GM18505 (cell line): Measurements from ENCODE around the gene TRPM7.
"Not testable (repeated sequence)": the region's sequence is repeated elsewhere in the genome, so short reads cannot be mapped to it uniquely, and the experiment has no call there.

Experiments used
- ATAC-seq: cut with Tn5 transposase; IDR thresholded peaks from one replicate; pipeline ENCODE4 v1.9.1; 2021; ENCODE audit not compliant: unreplicated experiment
- POLR2A ChIP-seq: IDR thresholded peaks from 4 replicates; pipeline ENCODE4 v1.6.1; 2011; ENCODE audit warnings: borderline replicate concordance; ENCODE audit not compliant: insufficient read depth, insufficient read length; ENCODE audit errors: extremely low read depth

The TRPM7 gene

GRCh38 chr15:50686469-50687301, at the start of gene TRPM7:
TSS of gene TRPM7 (minus strand) at chr15:50686797. CDS start at chr15:50686533, 264 bp downstream.
- ATAC-seq: peak; percentile 80

GRCh38 chr15:50735156-50735555, 48.6 kb upstream of the TRPM7 start:
- TF ChIP-seq POLR2A: no peak
- ATAC-seq: no peak

More at GRCh38 chr15:50686469-50687301, at the start of gene TRPM7:
- TF ChIP-seq POLR2A: peak; percentile 98

GRCh38 chr15:50726315-50726714, 39.7 kb upstream of the TRPM7 start:
- no peak for TF ChIP-seq POLR2A
- ATAC-seq: no peak

- no peak for TF ChIP-seq POLR2A
- no peak for ATAC-seq
Observed at GRCh38 chr15:50718700-50719125, 32.1 kb upstream of the TRPM7 start.

- no peak for ATAC-seq
- TF ChIP-seq POLR2A: no peak
Observed at GRCh38 chr15:50712018-50712417, 25.4 kb upstream of the TRPM7 start.

- TF ChIP-seq POLR2A: no peak
- no peak for ATAC-seq
Observed at GRCh38 chr15:50710585-50710984, 24.0 kb upstream of the TRPM7 start.

- TF ChIP-seq POLR2A: no peak
Observed at GRCh38 chr15:50707878-50708427, 21.4 kb upstream of the TRPM7 start.

GRCh38 chr15:50702762-50703334, 16.3 kb upstream of the TRPM7 start:
- no peak for TF ChIP-seq POLR2A
- no peak for ATAC-seq

More at GRCh38 chr15:50707878-50708427, 21.4 kb upstream of the TRPM7 start:
- no peak for ATAC-seq

- no peak for ATAC-seq
- TF ChIP-seq POLR2A: no peak
Observed at GRCh38 chr15:50698101-50698500, 11.5 kb upstream of the TRPM7 start.

- ATAC-seq: no peak
Observed at GRCh38 chr15:50697109-50697797, 10.7 kb upstream of the TRPM7 start.

GRCh38 chr15:50694634-50695165, 8.1 kb upstream of the TRPM7 start:
- not testable (repeated sequence) for ATAC-seq

More at GRCh38 chr15:50697109-50697797, 10.7 kb upstream of the TRPM7 start:
- TF ChIP-seq POLR2A: no peak

GRCh38 chr15:50687302-50687902, 805 bp upstream of the TRPM7 start:
- no peak for TF ChIP-seq POLR2A
- no peak for ATAC-seq
